K562 (cell line): ENCODE measurements around the gene MTCL3.

ENCODE experiments used
- ATAC-seq: fragments of 200-7000 bp; cut with Tn5 transposase; 3 replicates; pipeline ENCODE4 v1.9.1; 2020; ENCODE audit warnings: moderate library complexity
- BruUV-seq: library from RNA; stranded (reverse); fragments of 400-500 nt; replicated peaks from 2 replicates; lab custom pipeline; 2021; lab: Mats Ljungman, UMichigan
- CTCF ChIA-PET: fragments of 300-600 bp; formaldehyde crosslinking; extraction: SDS; loops from one replicate; lab custom pipeline; 2021; ENCODE audit warnings: low intra/inter-chr PET ratio; lab: Yijun Ruan, JAX
- POLR2A ChIA-PET: fragments of 300-600, 350-650 bp; sonication (Branson Sonifier 250); formaldehyde crosslinking; extraction: SDS; loops from one replicate; lab custom pipeline; 2021; ENCODE audit warnings: antibody characterized with exemption, inconsistent platforms; lab: Yijun Ruan, JAX
- DNase-seq, 4 experiments: peaks; one replicate each; pipeline versions ENCODE4 v3.0.0 to v3.0.0-alpha.2; 2011 to 2018; ENCODE audit warnings: low spot score in 3 of 4, mixed read lengths in 3 of 4; ENCODE audit errors: extremely low read depth in 1 of 4
- FAIRE-seq: peaks from 2 replicates; lab custom pipeline; 2011; peaks lifted over from hg19 to GRCh38; lab: Jason Lieb, UNC
- H2AFZ ChIP-seq: 2 replicates; pipeline ENCODE4 v1.6.0; 2011; ENCODE audit warnings: low read depth, low read length, control low read depth, inconsistent platforms
- H3K27ac ChIP-seq: fragments of 200-600 bp; 3 replicates; pipeline ENCODE4 v1.8.0; 2011; ENCODE audit warnings: low read depth, mild to moderate bottlenecking, control low read depth, inconsistent platforms, low read length, moderate library complexity, mixed read lengths; ENCODE audit errors: extremely low read depth
- H3K27me3 ChIP-seq, 2 experiments: fragments of 300-600 bp in 1 of 2; 2 replicates in 1 of 2; 3 replicates in 1 of 2; pipeline versions ENCODE4 v1.6.0 to v1.8.0; 2011; ENCODE audit warnings: inconsistent platforms in 2 of 2, low read length in 2 of 2, mild to moderate bottlenecking in 1 of 2, mixed read lengths in 1 of 2, moderate library complexity in 1 of 2; ENCODE audit not compliant: control insufficient read depth in 2 of 2, insufficient read depth in 2 of 2
- H3K36me3 ChIP-seq: fragments of 300-600 bp; 3 replicates; pipeline ENCODE4 v1.8.0; 2011; ENCODE audit warnings: mild to moderate bottlenecking, low read length, inconsistent platforms; ENCODE audit not compliant: control insufficient read depth, insufficient read depth
- H3K4me1 ChIP-seq, 2 experiments: fragments of 200-600 bp in 1 of 2; replicated peaks in 1 of 2; 2 replicates in 1 of 2; 3 replicates in 1 of 2; pipeline versions ENCODE4 v1.5.1 to v1.8.0; 2011; ENCODE audit warnings: inconsistent platforms in 2 of 2, low read length in 2 of 2, mild to moderate bottlenecking in 1 of 2, mixed read lengths in 1 of 2, moderate library complexity in 1 of 2; ENCODE audit not compliant: control insufficient read depth in 2 of 2, insufficient read depth in 2 of 2
- H3K4me2 ChIP-seq: 2 replicates; pipeline ENCODE4 v1.6.1; 2011; ENCODE audit warnings: low read length, control low read depth, inconsistent platforms, mixed read lengths; ENCODE audit not compliant: insufficient read depth
- H3K4me3 ChIP-seq: fragments of 200-600 bp; sonication (generic), shearing (Covaris generic); 2 replicates; pipeline ENCODE4 v1.5.1; 2016; ENCODE audit warnings: control low read depth, inconsistent platforms
- H3K79me2 ChIP-seq: fragments of 200-600 bp; 3 replicates; pipeline ENCODE4 v1.8.0; 2011; ENCODE audit warnings: low read length, inconsistent platforms; ENCODE audit not compliant: control insufficient read depth, insufficient read depth
- H3K9ac ChIP-seq, 2 experiments: 2 replicates each; pipeline versions ENCODE4 v1.6.0 to v1.6.1; 2011; ENCODE audit warnings: low read depth in 2 of 2, low read length in 2 of 2, control low read depth in 1 of 2, inconsistent platforms in 1 of 2, mild to moderate bottlenecking in 1 of 2, mixed read lengths in 1 of 2; ENCODE audit not compliant: insufficient read depth in 1 of 2
- H3K9me1 ChIP-seq: one replicate; pipeline ENCODE4 v1.6.0; 2011; ENCODE audit warnings: inconsistent platforms, mild to moderate bottlenecking, low read length, moderate library complexity; ENCODE audit not compliant: control insufficient read depth, insufficient read depth
- H3K9me3 ChIP-seq: replicated peaks from 2 replicates; pipeline ENCODE4 v1.5.1; 2011; ENCODE audit warnings: low read depth, low read length, inconsistent platforms; ENCODE audit not compliant: control insufficient read depth, insufficient read depth
- H4K20me1 ChIP-seq: replicated peaks from 2 replicates; pipeline ENCODE4 v1.6.1; 2011; ENCODE audit warnings: low read length, inconsistent platforms, mixed read lengths; ENCODE audit not compliant: control insufficient read depth, insufficient read depth
- CAMTA2 ChIP-seq: fragments of 250-450 bp; sonication (Bioruptor Pico); conservative IDR thresholded peaks from 2 replicates; pipeline ENCODE4 v1.5.1; 2022
- COPS2 ChIP-seq: fragments of 450-650 bp; conservative IDR thresholded peaks from 2 replicates; pipeline ENCODE4 v1.6.1; 2016; ENCODE audit warnings: mild to moderate bottlenecking, moderate library complexity
- ELK3 ChIP-seq: fragments of 450-650 bp; formaldehyde crosslinking; IDR thresholded peaks from 2 replicates; pipeline ENCODE4 v1.4.0; 2020; ENCODE audit warnings: mild to moderate bottlenecking
- HCFC1 ChIP-seq: IDR thresholded peaks from 2 replicates; pipeline ENCODE4 v1.6.1; 2012; ENCODE audit warnings: low read depth, low read length, improper control_type of control experiment
- HDAC3 ChIP-seq: fragments of 450-650 bp; IDR thresholded peaks from 2 replicates; pipeline ENCODE4 v1.6.1; 2018; ENCODE audit warnings: borderline replicate concordance, mild to moderate bottlenecking, moderate library complexity; ENCODE audit not compliant: partially characterized antibody
- POLR3G ChIP-seq: IDR thresholded peaks from 2 replicates; pipeline ENCODE4 v1.6.1; 2011; ENCODE audit not compliant: insufficient read length, insufficient replicate concordance; ENCODE audit errors: extremely low read depth
- SRSF7 ChIP-seq: fragments of 200-400 bp; formaldehyde crosslinking; optimal IDR thresholded peaks from 2 replicates; pipeline ENCODE3; 2017; ENCODE audit warnings: mild to moderate bottlenecking, low read depth, low read length
- TEAD2 ChIP-seq: fragments of 450-650 bp; IDR thresholded peaks from 2 replicates; pipeline ENCODE4 v1.6.1; 2016; ENCODE audit warnings: missing genetic modification characterization, control low read depth, missing compliant biosample characterization
- USF2 ChIP-seq: sonication (generic); formaldehyde crosslinking; IDR thresholded peaks from 2 replicates; pipeline ENCODE4 v1.5.0; 2020; ENCODE audit warnings: missing genetic modification reagents
- ZKSCAN3 ChIP-seq: fragments of 250-450 bp; sonication (Bioruptor Pico); IDR thresholded peaks from 2 replicates; pipeline ENCODE4 v1.4.0; 2020
- ZNF197 ChIP-seq: fragments of 200-800 bp; sonication (Bioruptor generic); IDR thresholded peaks from 2 replicates; pipeline ENCODE4 v1.6.1; 2016; ENCODE audit warnings: low read depth, missing genetic modification characterization, missing compliant biosample characterization
- ZNF311 ChIP-seq: fragments of 250-450 bp; sonication (Bioruptor Pico); IDR thresholded peaks from 2 replicates; pipeline ENCODE4 v1.4.0; 2020; ENCODE audit warnings: mild to moderate bottlenecking, moderate library complexity
- ZNF644 ChIP-seq: fragments of 200-800 bp; sonication (Bioruptor generic); IDR thresholded peaks from 2 replicates; pipeline ENCODE4 v1.6.1; 2016; ENCODE audit warnings: low read depth, missing genetic modification characterization, missing compliant biosample characterization
- in situ Hi-C: fragments of 300-500 bp; cut with MboI; formaldehyde crosslinking; loops from 4 replicates; pipeline ENCODE4 v1.15.0; 2018; ENCODE audit warnings: inconsistent platforms, mixed read lengths
- intact Hi-C: fragments of 100-400 bp; cut with micrococcal nuclease; formaldehyde crosslinking; loops from 2 replicates; pipeline ENCODE4 v1.14.2; 2022
- TF ChIP-seq, protein P1 (sequence below), 2 experiments: IDR thresholded peaks; 2 replicates each; pipeline ENCODE4 v1.6.1; 2012; ENCODE audit warnings: improper control_type of control experiment in 2 of 2, low read depth in 2 of 2, low read length in 2 of 2, borderline replicate concordance in 1 of 2
- TF ChIP-seq, protein P2 (sequence below): sonication (generic); formaldehyde crosslinking; IDR thresholded peaks from 2 replicates; pipeline ENCODE4 v1.8.1; 2023; ENCODE audit warnings: missing genetic modification reagents, mild to moderate bottlenecking, borderline replicate concordance

Gene MTCL3

GRCh38 chr6:127447780-127448179 lies 71.4 kb downstream of the MTCL3 start:
- intact Hi-C loops, result no loop called here
- H3K79me2 ChIP-seq, result no peaks in the 10 kb centered on the region
- H2AFZ ChIP-seq, result no peak overlapping the region
- ATAC-seq, result no peak
- H3K9ac ChIP-seq, result no peak overlapping the region
- no peak for DNase-seq
- CTCF ChIA-PET, result no interaction called here
- no peaks in the 10 kb centered on the region for H3K9me3 ChIP-seq
- no peaks in the 10 kb centered on the region for H4K20me1 ChIP-seq
- no peak overlapping the region for H3K4me2 ChIP-seq
- H3K4me3 ChIP-seq, result no peak overlapping the region
- no peaks in the 10 kb centered on the region; a peak in 1 of 5 replicates for H3K27me3 ChIP-seq
- FAIRE-seq, result no peak
- no peak overlapping the region for H3K27ac ChIP-seq
- H3K4me1 ChIP-seq, result no peaks in the 10 kb centered on the region
- in situ Hi-C loops, result no loop called here
- BruUV-seq, result no TSS peak
- POLR2A ChIA-PET, result no interaction called here
- no peaks in the 10 kb centered on the region for H3K36me3 ChIP-seq
- no peaks in the 10 kb centered on the region for H3K9me1 ChIP-seq
- TF ChIP-seq CAMTA2 (CRISPR knock-in tag) (no peak), TEAD2 (tag) (no peak), POLR3G (no peak), ZNF311 (CRISPR knock-in tag) (no peak), HCFC1 (no peak), SRSF7 (no peak), ZNF197 (CRISPR knock-in tag) (no peak), USF2 (CRISPR knock-in tag) (no peak), ELK3 (no peak), HDAC3 (no peak), ZNF644 (no peak), ZKSCAN3 (CRISPR knock-in tag) (no peak), COPS2 (no peak)
- TF ChIP-seq, protein P1, sequence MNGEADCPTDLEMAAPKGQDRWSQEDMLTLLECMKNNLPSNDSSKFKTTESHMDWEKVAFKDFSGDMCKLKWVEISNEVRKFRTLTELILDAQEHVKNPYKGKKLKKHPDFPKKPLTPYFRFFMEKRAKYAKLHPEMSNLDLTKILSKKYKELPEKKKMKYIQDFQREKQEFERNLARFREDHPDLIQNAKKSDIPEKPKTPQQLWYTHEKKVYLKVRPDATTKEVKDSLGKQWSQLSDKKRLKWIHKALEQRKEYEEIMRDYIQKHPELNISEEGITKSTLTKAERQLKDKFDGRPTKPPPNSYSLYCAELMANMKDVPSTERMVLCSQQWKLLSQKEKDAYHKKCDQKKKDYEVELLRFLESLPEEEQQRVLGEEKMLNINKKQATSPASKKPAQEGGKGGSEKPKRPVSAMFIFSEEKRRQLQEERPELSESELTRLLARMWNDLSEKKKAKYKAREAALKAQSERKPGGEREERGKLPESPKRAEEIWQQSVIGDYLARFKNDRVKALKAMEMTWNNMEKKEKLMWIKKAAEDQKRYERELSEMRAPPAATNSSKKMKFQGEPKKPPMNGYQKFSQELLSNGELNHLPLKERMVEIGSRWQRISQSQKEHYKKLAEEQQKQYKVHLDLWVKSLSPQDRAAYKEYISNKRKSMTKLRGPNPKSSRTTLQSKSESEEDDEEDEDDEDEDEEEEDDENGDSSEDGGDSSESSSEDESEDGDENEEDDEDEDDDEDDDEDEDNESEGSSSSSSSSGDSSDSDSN (IDR thresholded peaks at IDR 0.05; ENCODE audit: borderline replicate concordance in 1 of 2, low read depth in 2 of 2, low read length in 2 of 2), result no peak
- TF ChIP-seq, protein P2, sequence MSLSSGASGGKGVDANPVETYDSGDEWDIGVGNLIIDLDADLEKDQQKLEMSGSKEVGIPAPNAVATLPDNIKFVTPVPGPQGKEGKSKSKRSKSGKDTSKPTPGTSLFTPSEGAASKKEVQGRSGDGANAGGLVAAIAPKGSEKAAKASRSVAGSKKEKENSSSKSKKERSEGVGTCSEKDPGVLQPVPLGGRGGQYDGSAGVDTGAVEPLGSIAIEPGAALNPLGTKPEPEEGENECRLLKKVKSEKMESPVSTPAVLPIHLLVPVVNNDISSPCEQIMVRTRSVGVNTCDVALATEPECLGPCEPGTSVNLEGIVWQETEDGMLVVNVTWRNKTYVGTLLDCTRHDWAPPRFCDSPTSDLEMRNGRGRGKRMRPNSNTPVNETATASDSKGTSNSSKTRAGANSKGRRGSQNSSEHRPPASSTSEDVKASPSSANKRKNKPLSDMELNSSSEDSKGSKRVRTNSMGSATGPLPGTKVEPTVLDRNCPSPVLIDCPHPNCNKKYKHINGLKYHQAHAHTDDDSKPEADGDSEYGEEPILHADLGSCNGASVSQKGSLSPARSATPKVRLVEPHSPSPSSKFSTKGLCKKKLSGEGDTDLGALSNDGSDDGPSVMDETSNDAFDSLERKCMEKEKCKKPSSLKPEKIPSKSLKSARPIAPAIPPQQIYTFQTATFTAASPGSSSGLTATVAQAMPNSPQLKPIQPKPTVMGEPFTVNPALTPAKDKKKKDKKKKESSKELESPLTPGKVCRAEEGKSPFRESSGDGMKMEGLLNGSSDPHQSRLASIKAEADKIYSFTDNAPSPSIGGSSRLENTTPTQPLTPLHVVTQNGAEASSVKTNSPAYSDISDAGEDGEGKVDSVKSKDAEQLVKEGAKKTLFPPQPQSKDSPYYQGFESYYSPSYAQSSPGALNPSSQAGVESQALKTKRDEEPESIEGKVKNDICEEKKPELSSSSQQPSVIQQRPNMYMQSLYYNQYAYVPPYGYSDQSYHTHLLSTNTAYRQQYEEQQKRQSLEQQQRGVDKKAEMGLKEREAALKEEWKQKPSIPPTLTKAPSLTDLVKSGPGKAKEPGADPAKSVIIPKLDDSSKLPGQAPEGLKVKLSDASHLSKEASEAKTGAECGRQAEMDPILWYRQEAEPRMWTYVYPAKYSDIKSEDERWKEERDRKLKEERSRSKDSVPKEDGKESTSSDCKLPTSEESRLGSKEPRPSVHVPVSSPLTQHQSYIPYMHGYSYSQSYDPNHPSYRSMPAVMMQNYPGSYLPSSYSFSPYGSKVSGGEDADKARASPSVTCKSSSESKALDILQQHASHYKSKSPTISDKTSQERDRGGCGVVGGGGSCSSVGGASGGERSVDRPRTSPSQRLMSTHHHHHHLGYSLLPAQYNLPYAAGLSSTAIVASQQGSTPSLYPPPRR (CRISPR knock-in tag), result no peak
